Measurements from ENCODE around the gene ZNF20.
"Not testable (repeated sequence)": the region's sequence is repeated elsewhere in the genome, so short reads cannot be mapped to it uniquely, and the experiment has no call there.

ZNF20 gene

DNA sequence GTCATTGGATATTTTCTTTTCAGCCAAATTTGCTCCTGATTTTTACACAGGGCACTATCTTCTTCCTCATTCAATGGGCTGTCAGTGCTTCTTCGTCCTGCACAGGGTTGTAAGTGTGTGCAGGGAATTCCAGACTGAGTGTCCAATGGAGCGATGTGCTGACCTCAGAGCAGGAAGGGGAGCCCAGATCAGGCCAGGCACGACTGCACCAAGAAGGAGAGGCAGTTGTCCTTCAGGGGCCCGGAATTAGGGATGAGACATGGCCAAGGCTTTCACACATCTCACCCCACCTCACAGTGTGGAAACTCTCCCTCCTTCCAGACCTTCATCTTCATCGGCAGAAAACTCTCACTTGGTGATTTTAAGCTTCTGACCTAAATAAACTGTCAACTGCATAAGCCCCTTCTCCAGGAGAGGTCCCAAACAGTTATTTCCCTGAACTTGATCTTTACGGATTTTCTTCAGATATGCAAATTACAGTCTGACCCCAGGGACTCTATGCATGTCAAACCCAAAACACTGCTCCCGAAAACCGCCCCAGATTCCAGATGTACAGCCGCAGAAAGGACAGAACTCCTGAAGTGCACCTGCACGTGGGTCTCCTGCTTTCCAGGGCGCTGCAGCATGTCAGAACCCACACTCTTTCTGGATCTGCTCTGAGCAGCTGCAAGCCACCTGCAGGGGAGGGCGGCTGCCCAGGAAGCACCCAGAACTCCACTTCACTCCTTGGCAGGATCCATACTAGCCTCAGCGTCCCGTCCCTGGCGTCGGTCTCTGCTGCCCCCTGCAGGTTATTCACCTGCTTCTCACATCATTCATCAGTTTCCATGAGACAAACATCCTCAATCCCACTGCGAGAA is 625 bp upstream of the ZNF20 start:
- Mint-ChIP-seq H3K4me3 (peak overlapping the region; percentile 88 to 95), H3K27ac (peak overlapping the region; percentile 72 to 80), H3K27me3 (no peaks in the 10 kb centered on the region), H3K9me3 (no peaks in the 10 kb centered on the region), H3K36me3 (ENCODE audit: insufficient read depth) (peaks cover 25% of the 10 kb centered on the region), H3K4me1 (ENCODE audit: low read depth in 2 of 2) (peaks cover 23 to 27% of the 10 kb centered on the region in 2 donors)
- ATAC-seq (replicated peaks), result peak; percentile 75
- peak; percentile 80 to 85 (median 83) for DNase-seq

DNA sequence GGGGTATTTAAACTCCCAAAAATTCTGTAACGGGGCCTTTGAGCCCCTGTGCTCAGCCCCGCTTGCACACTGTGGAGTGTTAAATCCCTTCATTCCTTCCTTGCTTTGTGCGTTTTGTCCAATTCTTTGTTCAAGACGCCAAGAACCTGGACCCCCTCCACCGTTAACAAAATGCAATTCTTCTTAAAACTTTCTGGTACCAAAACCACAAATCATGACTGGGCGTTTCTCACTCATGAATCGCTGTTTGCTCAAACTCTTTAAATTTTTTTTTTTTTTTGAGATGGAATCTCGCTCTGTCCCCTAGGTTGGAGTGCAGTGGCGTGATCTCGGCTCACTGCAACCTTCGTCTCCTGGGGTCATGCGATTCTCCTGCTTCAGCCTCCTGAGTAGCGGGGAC is 881 bp downstream of the ZNF20 start:
- Mint-ChIP-seq H3K4me3 (peak overlapping the region; percentile 88 to 95), H3K27me3 (no peaks in the 10 kb centered on the region), H3K27ac (peak overlapping the region in 1 of 2 donors; percentile 72), H3K36me3 (ENCODE audit: insufficient read depth) (peaks cover 40% of the 10 kb centered on the region), H3K9me3 (no peaks in the 10 kb centered on the region), H3K4me1 (ENCODE audit: low read depth in 2 of 2) (peaks cover 23 to 27% of the 10 kb centered on the region in 2 donors)
- ATAC-seq (replicated peaks) (no peak), DNase-seq (no peak)

DNA sequence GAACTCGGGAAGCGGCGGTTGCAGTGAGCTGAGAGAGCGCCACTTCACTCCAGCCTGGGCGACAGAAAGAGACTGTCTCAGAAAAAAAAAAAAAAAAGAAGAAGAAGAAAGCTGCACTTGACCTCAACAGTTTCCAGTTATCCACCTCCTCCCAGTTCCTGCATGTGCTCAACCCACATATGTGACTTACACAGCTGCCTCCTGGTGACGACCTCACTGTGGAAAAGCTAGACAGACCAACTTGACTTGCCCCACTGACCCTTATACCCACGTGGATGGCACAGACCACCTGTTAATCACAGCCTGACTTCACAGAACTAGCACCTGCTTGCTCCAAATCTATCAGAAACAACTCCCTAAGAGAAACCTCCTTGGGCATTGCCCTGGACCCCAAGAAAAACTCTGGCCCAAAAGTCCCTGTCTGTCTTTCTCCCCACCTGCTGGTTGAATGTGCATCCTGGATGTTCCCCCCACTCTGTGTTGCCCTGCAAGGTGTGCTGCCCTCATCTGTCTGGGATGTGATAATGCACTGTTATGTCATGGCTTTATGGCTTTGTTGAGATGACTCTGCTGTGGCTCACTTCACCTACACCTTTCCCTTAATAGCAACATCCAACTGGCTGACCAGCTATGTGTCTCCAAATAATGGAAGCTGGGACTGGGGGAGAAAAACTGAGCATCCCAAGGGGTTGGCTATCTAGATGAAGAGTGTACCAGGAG is 2.8 kb downstream of the ZNF20 start:
- Mint-ChIP-seq H3K27ac (peak overlapping the region in 1 of 2 donors; percentile 73), H3K36me3 (ENCODE audit: insufficient read depth) (peaks cover 51% of the 10 kb centered on the region), H3K4me1 (ENCODE audit: low read depth in 2 of 2) (peaks cover 23 to 27% of the 10 kb centered on the region in 2 donors), H3K9me3 (no peaks in the 10 kb centered on the region), H3K27me3 (no peaks in the 10 kb centered on the region), H3K4me3 (peak overlapping the region in 1 of 2 donors; percentile 18)
- peak in 1 of 3 experiments; percentile 4 for DNase-seq
- no peak for ATAC-seq (replicated peaks)

DNA sequence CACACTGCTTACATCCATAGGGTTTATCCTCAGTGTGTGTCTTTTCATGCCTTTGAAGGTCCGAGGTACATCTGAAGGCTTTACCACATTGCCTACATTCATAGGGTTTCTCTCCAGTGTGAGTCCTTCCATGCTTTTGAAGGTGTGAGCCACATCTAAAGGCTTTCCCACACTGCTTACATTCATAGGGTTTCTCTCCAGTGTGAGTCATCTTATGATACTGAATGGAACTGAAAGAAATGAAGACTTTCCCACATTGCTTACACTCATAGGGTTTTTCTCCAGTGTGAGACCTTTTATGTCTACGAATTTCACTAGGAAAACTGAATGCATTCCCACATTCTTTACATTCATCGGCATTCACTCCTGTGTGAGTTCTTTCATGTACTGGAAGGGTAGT is 7.1 kb downstream of the ZNF20 start:
- Mint-ChIP-seq H3K27ac (no peak overlapping the region), H3K27me3 (no peaks in the 10 kb centered on the region), H3K36me3 (ENCODE audit: insufficient read depth) (peaks cover 38% of the 10 kb centered on the region), H3K9me3 (peaks cover 0 to 2% of the 10 kb centered on the region in 2 donors), H3K4me3 (no peak overlapping the region), H3K4me1 (ENCODE audit: low read depth in 2 of 2) (peaks cover 5 to 8% of the 10 kb centered on the region in 2 donors)
- no peak for ATAC-seq (replicated peaks)
- no peak for DNase-seq

DNA sequence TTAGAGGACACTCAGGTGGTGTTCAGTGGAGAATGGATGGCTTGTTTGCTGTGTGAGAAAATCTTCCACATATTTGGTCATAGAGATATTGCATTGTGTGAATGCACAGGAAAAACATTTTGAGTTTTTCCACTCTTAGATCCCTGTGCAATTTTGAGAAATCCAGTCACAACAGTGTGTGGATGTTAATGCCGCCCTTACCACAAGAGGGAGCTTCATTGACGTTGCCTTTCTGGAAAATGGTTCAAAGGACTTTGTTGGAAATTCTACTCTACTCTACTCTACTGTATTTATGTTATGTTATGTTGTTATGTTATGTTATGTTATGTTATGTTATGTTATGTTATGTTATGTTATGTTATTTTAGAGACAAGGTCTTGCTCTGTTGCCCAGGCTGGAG is 13.4 kb downstream of the ZNF20 start:
- no peak overlapping the region for H3K4me3 Mint-ChIP-seq
- ATAC-seq (replicated peaks) (no peak), DNase-seq (no peak)
- H3K4me1 Mint-ChIP-seq (ENCODE audit: low read depth in 2 of 2), result no peaks in the 10 kb centered on the region
- no peaks in the 10 kb centered on the region for H3K36me3 Mint-ChIP-seq (ENCODE audit: insufficient read depth)
- H3K27me3 Mint-ChIP-seq, result no peaks in the 10 kb centered on the region
- H3K27ac Mint-ChIP-seq, result no peak overlapping the region
- peaks cover 0 to 2% of the 10 kb centered on the region in 2 donors for H3K9me3 Mint-ChIP-seq

DNA sequence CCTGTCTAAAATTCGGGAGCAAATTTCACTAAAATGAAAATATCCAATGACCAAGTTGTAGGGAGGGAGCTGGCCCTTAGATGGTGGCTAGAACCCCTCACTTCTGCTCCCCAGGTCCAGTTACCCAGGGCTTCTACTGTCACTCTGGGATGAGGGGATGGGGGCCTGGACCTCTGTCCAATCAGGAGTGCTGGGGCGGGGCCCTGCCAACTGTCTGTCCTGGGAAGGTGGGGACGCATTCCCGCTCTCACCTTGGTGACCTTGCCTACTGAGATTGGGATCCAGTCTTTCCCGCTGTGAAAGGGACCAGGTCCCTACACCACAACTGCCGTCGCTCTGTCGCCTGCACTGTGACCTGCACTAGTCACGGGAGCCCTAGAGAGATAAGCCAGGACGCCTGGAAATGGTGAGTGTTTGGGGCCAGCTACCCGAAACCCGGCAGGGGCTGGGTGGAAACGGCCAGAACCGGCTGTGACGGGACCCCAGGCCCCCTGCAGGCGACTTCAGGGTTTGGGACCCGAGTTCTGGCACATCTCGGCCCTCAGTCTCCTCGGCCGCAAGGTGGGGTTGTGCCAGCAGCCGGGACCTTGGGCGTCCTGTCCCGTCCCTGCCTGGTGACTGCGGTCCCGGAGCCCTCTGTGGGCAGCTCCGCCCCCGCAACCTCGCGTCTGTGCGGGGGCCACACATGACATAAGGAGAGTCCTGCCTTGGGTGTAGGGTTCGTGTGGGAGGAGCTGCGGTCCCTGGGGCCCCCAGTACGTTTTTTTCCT is 22.8 kb downstream of the ZNF20 start:
- no peaks in the 10 kb centered on the region for H3K4me1 Mint-ChIP-seq (ENCODE audit: low read depth in 2 of 2)
- no peaks in the 10 kb centered on the region for H3K36me3 Mint-ChIP-seq (ENCODE audit: insufficient read depth)
- no peak overlapping the region for H3K27ac Mint-ChIP-seq
- H3K9me3 Mint-ChIP-seq, result peaks cover 0 to 7% of the 10 kb centered on the region in 2 donors
- ATAC-seq (replicated peaks) (no peak), DNase-seq (no peak)
- no peaks in the 10 kb centered on the region for H3K27me3 Mint-ChIP-seq
- no peak overlapping the region for H3K4me3 Mint-ChIP-seq

DNA sequence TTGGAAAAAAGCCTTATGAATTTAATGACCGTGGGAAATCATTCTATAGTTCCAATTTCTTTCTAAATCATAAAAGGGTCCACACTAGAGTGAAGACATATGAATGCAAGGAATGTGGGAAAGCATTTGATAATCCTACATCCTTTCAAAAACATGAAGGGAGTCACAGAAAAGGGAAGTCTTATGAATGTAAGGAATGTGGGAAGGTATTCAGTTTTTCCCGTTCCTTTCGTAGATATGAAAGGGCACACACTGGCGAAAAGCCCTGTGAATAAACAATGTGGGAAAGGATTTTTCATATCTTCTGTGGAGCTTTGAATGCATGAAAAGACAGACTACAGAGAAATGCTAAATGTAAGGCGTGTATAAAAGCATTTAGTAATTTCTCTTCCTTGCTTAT is 27.0 kb downstream of the ZNF20 start:
- no peaks in the 10 kb centered on the region for H3K36me3 Mint-ChIP-seq (ENCODE audit: insufficient read depth)
- no peaks in the 10 kb centered on the region for H3K27me3 Mint-ChIP-seq
- peaks cover 0 to 7% of the 10 kb centered on the region in 2 donors for H3K9me3 Mint-ChIP-seq
- no peak overlapping the region for H3K27ac Mint-ChIP-seq
- ATAC-seq (replicated peaks) (no peak), DNase-seq (no peak)
- no peak overlapping the region for H3K4me3 Mint-ChIP-seq
- no peaks in the 10 kb centered on the region for H3K4me1 Mint-ChIP-seq (ENCODE audit: low read depth in 2 of 2)

DNA sequence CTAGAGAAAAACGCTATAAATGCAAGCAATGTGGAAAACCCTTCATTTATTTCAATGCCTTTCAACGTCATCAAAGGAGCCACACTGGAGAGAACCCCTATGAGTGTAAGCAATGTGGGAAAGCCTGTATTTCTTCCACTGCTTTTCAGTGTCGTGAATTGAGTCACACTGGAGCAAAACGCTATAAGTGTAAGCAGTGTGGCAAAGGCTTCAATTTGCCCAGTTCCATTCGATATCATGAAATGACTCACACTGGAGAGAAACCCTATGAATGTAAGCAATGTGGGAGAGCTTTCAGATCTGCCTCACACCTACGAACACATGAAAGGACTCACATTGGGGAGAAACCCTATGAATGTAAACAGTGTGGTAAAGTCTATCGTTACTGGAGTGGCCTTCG is 27.4 kb downstream of the ZNF20 start:
- ATAC-seq (replicated peaks), result no peak

DNA sequence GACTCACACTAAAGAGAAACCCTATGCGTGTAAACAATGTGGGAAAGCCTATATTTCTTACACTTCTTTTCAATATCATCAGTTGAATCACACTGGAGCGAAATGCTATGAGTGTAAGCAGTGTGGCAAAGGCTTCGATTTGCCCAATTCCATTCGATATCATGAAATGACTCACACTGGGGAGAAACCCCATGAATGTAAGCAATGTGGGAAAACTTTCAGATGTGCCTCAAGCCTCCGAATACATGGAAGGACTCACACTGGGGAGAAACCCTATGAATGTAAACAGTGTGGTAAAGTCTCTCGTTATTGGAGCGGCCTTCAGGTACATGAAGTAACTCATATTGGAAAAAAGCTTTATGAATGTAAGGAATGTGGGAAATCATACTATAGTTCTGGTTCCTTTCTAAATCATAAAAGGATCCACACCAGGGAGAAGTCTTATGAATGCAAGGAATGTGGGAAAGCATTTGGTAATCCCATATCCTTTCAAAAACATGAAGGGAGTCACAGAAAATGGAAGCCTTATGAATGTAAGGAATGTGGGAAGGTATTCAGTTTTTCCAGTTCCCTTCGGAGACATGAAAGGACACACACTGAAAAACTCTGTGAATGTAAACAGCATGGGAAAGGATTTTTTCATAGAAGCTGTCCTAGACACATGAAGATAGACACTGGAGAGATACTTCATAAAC is 28.1 kb downstream of the ZNF20 start:
- Mint-ChIP-seq H3K36me3 (ENCODE audit: insufficient read depth) (no peaks in the 10 kb centered on the region), H3K4me3 (no peak overlapping the region), H3K27me3 (no peaks in the 10 kb centered on the region), H3K27ac (no peak overlapping the region), H3K4me1 (ENCODE audit: low read depth in 2 of 2) (no peaks in the 10 kb centered on the region), H3K9me3 (peaks cover 0 to 7% of the 10 kb centered on the region in 2 donors)
- ATAC-seq (replicated peaks) (no peak), DNase-seq (no peak)

More for the DNA sequence above, 27.4 kb downstream of the ZNF20 start:
- no peak overlapping the region for H3K27ac Mint-ChIP-seq
- H3K9me3 Mint-ChIP-seq, result peaks cover 0 to 7% of the 10 kb centered on the region in 2 donors
- DNase-seq, result no peak
- no peaks in the 10 kb centered on the region for H3K4me1 Mint-ChIP-seq (ENCODE audit: low read depth in 2 of 2)
- no peaks in the 10 kb centered on the region for H3K36me3 Mint-ChIP-seq (ENCODE audit: insufficient read depth)
- H3K27me3 Mint-ChIP-seq, result no peaks in the 10 kb centered on the region
- H3K4me3 Mint-ChIP-seq, result no peak overlapping the region

DNA sequence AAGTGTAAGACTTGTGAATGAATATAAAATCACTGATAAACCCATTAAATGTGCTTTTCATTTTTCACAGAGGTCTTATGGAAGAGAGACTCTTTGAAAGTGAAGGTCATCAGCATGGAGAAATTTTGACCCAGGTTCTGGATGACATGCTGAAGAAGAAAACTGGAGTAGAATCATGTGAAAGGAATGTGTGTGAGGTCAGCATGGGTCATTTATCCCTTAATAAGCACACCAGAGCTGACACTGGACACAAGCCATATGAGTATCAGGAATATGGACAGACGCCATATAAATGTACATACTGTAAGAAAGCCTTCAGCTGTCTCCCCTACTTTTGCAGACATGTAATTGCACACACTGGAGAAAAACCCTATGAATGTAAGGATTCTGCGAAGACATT is 29.0 kb downstream of the ZNF20 start:
- no peaks in the 10 kb centered on the region for H3K36me3 Mint-ChIP-seq (ENCODE audit: insufficient read depth)
- H3K27me3 Mint-ChIP-seq, result no peaks in the 10 kb centered on the region
- no peak overlapping the region for H3K4me3 Mint-ChIP-seq
- peaks cover 0 to 7% of the 10 kb centered on the region in 2 donors for H3K9me3 Mint-ChIP-seq
- DNase-seq (no peak), ATAC-seq (replicated peaks) (no peak)
- H3K4me1 Mint-ChIP-seq (ENCODE audit: low read depth in 2 of 2), result no peaks in the 10 kb centered on the region
- no peak overlapping the region for H3K27ac Mint-ChIP-seq

DNA sequence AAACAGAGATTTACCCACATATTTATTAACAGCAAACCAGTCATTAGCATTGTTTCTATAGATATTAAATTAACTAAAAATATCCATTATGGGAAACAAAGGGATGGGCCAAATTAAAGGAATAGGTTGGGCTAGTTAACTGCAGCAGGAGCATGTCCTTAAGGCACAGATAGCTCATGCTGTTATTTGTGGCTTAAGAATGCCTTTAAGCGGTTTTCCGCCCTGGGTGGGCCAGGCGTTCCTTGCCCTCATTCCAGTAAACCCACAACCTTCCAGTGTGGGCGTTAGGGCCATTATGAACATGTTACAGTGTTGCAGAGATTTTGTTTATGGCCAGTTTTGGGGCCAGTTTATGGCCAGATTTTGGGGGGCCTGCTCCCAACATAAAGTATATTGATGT is 36.2 kb downstream of the ZNF20 start:
- not testable (repeated sequence) for H3K27ac Mint-ChIP-seq; H3K9me3 Mint-ChIP-seq; H3K36me3 Mint-ChIP-seq (ENCODE audit: insufficient read depth); ATAC-seq (replicated peaks); DNase-seq; H3K4me3 Mint-ChIP-seq; H3K4me1 Mint-ChIP-seq (ENCODE audit: low read depth in 2 of 2); H3K27me3 Mint-ChIP-seq

DNA sequence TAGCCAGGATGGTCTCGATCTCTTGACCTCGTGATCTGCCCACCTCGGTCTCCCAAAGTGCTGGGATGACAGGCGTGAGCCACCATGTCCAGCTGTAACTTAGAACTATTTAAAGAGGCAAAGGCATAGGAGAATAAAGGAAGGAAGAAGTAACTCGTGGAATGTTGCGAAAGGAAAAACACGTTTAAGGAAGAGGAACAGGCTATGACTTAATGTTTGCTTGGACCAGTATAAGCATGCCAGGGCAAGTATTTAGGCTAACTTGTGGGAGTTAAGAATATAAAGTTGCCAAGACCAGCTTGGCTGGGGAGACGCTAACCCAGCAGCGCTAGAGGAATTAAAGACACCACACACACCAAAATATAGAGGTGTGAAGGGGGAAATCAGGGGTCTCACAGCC is 42.1 kb downstream of the ZNF20 start:
- no peak for DNase-seq
- H3K27me3 Mint-ChIP-seq, result peaks cover 5 to 19% of the 10 kb centered on the region in 2 donors
- H3K27ac Mint-ChIP-seq, result no peak overlapping the region

More for the DNA sequence above, 42.1 kb downstream of the ZNF20 start:
- peaks cover 2 to 8% of the 10 kb centered on the region in 2 donors for H3K9me3 Mint-ChIP-seq
- ATAC-seq (replicated peaks), result no peak
- H3K4me1 Mint-ChIP-seq (ENCODE audit: low read depth in 2 of 2), result no peaks in the 10 kb centered on the region
- no peak overlapping the region for H3K4me3 Mint-ChIP-seq
- no peaks in the 10 kb centered on the region for H3K36me3 Mint-ChIP-seq (ENCODE audit: insufficient read depth)
